HG02642 (cell line): ENCODE results near the gene TBX3.

ENCODE experiments used
- ATAC-seq: cut with Tn5 transposase; IDR thresholded peaks from one replicate; pipeline ENCODE4 v1.9.1; 2021; ENCODE audit warnings: mild to moderate bottlenecking; ENCODE audit not compliant: unreplicated experiment, poor library complexity

The TBX3 gene

DNA sequence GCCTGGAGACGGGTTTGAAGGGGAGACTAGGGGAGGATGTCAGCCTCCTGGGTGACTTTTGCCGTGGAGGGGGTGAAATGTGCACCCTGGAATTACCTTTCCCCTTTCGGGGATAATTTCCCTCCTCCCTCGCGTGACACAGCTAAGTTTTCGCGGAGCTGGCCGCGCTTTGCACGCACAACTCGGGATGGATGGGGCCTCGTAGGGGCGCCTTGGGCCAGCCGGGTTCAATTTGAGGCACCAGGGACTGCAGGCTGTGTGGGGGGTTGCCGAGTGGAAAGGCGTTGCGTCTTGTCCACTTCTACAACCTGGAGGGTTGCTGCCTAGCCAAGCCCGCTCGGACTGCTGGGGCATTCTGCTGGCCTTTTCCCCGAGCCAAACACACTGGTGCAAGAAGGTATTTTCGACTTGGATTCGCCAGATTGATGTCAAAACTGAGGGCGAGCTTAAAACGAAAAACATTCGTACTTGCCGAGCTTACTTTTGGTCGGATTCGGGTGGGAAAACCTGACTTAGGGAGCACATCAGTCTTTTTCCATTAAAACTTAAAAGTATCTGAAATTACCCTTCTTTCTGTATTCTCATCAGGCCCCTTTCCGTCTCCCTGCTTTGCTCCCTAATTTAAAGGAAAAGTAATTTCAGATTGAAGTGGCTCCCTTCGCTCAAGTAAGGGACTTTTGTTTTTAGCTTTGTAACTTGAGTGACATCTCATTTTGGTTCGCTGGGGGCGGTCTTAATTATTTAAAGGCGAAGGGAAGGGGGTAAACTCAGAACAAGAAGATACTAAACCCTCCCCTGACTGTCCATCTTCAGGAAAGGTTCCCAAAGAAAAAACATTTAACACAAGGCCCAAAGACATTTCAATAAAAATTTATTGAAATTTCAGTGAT, 14.3 kb downstream of the TBX3 start:
- no peak for ATAC-seq

DNA sequence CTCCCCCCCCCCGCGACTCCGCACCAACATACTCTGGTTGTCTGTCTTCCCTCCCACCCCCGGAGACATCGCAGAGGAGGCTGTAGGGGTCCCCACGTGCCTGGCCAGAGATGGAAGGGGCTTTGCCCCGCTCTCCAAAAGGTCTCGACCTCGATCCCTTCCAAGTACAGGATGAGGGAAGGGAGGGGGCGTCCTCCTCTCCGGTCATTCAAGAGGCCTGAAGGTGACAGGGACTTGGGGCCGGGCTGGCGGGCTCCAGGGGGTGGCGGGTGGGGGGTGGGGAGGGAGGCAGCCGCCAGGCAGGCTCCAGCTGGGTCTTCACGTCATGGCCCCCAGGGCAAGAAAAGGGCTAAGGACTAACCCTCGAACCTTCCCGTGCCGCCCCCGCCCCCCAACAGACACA, 15.1 kb downstream of the TBX3 start:
- no peak for ATAC-seq

DNA sequence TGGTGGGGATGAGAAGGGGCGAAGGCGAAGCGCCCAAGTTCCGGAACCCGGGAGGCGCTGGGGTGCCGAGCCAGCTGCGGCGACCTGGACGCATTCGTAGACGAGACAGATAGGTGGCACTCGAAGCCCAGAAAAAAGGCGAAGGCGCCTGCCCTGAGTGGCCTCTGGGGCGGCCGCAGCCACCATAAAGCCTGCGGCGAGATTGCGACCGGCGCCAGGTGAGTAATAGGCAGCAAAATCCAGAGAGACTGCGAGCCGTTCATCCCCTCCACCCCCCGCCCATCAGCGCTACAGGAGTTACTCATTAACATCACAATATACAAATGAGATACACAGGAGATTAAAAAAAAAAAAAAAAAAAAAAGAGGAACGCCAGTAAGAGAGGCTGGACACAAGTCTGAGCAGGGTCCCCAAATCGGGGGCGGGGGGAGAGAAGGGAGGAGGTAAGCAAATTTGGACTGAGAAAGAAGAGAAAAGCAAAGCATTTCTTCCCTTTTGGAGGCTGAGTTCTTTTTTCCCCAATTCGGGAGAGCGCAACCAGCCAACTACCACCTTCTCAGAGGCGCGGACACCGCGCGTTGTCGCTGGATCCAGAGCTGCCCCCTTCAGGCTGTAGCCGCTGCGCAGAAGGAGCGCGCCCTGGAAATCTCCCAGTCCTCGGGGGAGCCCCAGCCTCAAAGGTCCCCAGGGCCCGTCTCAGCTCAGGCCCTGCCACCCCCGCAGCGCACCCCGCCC, 15.7 kb downstream of the TBX3 start:
- no peak for ATAC-seq

DNA sequence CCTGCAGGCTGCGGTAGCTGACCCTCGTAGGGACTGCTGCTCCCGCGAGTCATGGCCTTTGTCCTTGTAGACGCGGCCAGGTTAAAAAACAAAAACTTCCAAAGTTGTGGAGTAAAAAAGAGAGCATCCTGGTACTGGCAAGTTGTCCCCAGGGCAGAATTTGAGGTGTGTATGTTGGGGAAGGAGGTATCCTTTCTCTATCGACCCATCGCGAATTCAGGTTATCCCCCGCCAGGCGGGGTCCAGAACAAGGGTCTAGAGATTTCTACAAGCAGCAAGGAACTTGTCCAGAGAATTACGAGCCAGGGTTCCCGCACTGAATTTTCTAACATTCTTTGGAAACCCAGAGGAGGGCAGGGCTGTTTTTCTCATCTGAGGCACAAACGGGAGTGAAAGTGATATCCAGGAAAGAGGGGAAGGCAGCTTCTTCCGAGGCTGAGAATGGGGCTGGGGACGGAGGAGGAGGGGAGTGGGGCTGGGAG, 16.3 kb downstream of the TBX3 start:
- ATAC-seq = no peak

GRCh38 chr12:114666746-114667668, 17.0 kb downstream of the TBX3 start:
- no peak for ATAC-seq

DNA sequence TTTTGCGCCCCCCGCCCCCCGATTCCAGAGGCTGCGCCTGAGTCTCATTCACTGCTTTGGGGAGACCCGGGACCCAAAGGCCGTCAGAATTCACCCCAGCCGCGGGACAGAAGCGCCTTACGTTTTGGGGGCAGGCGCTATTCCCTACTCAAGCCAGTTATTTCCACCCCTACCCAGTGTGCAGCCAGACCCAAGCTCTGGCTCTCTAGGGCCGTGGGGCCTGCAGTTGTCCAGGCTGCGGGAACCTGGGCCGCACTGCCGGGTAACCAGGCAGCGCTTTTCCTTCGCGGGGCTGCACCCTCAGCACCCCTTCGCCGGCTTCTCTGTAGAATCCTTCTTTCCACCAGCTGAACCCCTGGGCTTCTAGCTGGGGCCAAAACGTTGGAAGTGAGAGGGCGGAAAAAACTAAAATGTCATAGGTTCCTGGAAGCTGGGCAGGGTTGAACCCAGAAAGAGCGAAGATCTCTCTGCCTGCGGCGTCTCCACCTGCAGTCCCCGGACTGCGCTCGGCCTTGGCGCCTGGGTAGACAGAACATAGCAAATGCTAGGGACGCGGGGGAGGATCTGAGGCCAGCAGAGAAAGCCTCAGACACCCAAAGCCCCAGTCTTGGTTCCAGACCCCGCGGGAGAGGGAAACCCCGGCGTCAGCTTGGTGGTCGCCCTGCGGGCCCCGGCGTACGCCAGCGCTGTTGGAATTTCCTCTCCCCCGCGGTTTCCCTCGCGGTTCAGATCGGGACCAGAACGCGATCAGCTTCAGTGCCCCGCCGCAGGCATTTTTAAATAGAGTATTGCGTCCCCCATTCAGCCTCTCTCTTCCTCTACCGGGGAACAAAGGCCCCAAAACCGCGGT, 18.3 kb downstream of the TBX3 start:
- ATAC-seq = no peak

DNA sequence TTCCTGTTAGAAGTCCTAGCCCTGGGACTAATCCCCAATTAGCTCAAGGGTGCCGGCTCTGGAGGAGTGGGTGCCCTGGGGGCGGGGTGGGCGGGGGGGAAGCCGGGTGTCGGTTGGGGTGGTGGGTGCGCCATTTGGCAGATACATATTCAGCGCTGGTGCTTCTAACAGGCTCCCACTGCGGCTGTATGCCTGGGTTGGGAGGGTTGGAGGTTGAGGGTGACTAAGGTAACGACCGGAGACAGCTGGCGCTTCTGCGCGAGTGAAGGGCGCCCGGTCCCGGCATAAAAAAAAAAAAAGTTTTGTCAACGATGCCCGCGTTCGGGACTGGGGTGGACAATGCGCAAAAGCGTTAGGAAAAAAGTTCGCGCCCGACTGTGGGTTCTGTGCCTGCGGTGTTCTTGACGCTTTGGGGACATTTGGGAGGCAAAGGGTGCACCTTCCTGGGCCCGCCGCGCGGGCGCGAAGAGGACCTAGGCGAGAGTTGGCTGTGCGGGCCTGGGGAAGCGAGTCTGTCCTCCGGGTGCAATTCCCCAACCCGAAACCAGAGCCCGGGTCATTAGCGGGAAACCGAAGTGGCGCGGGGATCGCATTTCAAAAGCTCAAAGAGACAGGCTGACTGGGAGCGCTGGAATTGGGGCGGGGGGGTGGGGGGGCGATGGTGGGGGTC, 19.2 kb downstream of the TBX3 start:
- ATAC-seq = no peak

DNA sequence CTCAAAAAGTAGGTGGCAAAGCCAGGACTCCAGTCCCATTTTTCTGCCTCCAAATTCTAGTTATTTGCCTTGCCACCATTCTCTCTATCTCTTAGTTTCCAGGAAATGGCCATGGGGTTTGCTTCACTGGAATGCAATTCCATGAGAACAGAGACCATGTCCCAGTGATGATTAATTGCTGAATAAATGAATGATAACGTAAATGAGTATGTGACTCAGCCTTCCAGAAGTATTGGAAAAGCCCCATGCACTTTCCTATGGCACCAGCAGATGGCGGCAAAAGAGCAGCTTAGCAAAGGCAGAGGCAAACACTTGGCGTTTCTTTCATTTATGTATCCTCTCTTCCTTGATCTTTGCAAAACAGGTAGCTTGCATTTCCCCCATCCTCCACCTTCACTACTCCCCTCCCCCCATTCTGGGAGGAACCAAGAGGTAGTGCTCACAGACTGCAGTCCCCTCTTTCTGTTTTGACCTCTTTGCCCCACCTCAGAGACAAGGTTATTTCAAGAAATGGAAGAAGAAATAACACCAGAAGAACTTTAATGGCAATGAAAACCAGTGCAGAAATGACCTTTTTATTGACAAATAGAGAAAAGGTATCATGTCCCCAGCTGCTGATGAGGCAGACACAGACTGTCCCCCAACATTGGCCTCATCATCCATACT, 21.3 kb downstream of the TBX3 start:
- ATAC-seq = no peak

- no peak for ATAC-seq
Observed at GRCh38 chr12:114661245-114661644, 22.7 kb downstream of the TBX3 start.

GRCh38 chr12:114659084-114659483, 24.9 kb downstream of the TBX3 start:
- ATAC-seq = no peak

DNA sequence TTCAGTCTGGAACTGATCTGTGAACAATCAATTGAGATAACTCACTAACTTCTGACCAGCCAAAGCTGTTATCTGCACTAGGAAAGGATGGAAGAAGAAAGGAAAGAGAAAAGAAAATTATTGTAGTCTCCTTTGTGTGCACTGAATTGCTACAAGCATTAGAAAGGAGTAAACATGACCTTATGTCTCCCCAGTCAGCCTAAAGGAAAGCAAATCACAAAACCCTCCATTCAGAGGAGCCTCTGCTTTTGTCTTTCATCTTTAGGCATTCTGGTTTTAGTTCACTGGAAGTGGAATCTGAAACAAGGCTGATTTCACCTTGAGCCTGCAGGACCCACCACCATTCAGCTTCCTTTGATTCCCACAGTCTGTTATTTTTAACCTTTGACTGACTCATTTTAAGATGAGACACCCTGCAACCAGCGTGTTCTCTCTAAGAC, 26.0 kb downstream of the TBX3 start:
- ATAC-seq = no peak

DNA sequence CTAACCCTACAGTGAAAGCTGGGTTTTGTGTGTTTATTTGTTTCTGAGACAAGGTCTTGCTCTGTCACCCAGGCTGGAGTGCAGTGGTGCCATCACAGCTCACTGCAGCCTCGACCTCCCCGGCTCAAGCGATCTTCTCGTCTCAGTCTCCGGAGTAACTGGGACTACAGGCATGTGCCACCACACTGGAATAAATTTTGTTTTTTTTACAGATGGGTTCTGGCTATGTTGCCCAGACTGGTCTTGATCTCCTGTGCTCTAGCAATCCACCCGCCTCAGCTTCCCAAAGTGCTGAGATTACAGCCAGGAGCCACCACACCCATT, 26.4 kb downstream of the TBX3 start:
- ATAC-seq = no peak

DNA sequence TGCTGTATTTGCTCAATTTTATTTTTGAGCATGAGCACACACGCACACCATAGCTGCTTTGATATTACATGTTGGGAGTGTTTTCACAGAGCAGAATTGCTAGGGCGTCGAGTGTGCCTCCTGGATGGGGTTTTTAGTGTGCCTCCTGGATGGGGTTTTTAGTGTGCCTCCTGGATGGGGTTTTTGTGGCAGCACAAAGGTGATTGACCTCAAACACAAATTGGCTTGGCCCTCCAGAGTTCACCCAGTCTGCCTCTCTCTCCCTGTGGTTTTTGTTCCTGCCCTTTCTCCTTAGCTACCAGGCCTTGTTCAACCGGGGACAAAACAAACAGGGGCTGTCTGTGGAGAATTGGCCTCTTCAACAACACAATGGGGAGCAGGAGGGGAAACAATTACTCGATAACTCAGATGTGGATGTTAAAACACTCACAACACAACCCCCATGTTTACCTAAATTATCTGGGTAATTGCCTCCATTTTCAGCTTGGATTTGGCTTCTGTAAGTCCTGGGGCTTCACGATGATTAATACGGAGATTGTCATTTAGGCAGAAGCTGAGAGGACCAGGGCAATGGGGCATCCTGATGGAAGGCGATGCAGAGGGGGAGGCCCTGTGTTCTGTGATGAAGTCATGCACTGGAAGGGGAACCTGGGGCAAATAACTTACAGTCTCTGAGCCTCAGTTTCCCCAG, 26.9 kb downstream of the TBX3 start:
- no peak for ATAC-seq

- ATAC-seq = no peak
Observed at GRCh38 chr12:114655934-114656749, 27.8 kb downstream of the TBX3 start.

- ATAC-seq = no peak
Observed at GRCh38 chr12:114649585-114649984, 34.4 kb downstream of the TBX3 start.

DNA sequence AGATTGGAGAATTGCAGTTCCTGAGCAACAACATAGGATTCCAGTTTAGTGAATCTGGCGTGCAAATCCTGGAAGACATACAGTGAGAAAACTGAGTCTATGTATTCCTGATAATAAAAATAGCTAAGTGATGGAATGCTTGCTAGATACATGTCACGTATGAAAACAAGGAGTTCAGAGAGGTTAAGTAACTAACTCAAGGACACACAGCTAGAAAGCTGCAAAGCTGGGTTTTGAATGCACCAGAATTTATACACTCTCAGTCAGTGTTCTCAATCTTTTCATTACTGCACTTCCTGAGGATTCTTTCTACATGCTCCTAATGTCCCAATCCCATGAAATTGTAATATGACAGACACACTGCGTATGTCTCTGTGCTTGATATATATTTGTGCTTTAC, 35.3 kb downstream of the TBX3 start:
- ATAC-seq = no peak

- no peak for ATAC-seq
Observed at GRCh38 chr12:114638790-114639435, 45.1 kb downstream of the TBX3 start.
